Endodermal cell (in vitro differentiated cells): ENCODE results near the gene FAM174C. TPM values are rescaled to one million over a fixed set of nuclear protein-coding genes. Genes with fewer than 3 reads are reported as not detected.

Source experiments
- DNase-seq: peaks from one replicate; pipeline ENCODE4 v3.0.0-alpha.2; 2017
- H3K27ac ChIP-seq: 2 replicates; pipeline ENCODE4 v1.5.1; 2013; ENCODE audit warnings: mild to moderate bottlenecking, low read depth, low read length, moderate library complexity
- H3K27me3 ChIP-seq: 2 replicates; pipeline ENCODE4 v1.6.1; 2013; ENCODE audit warnings: mild to moderate bottlenecking, low read length, moderate library complexity; ENCODE audit not compliant: insufficient read depth, control insufficient read depth, poor library complexity, severe bottlenecking
- H3K36me3 ChIP-seq: 2 replicates; pipeline ENCODE4 v1.7.0; 2013; ENCODE audit warnings: mild to moderate bottlenecking, low read length, moderate library complexity; ENCODE audit not compliant: control insufficient read depth, insufficient read depth
- H3K4me1 ChIP-seq: one replicate; pipeline ENCODE4 v1.7.0; 2013; ENCODE audit warnings: low read length; ENCODE audit not compliant: control insufficient read depth, insufficient read depth
- H3K4me3 ChIP-seq: 2 replicates; pipeline ENCODE4 v1.5.1; 2013; ENCODE audit warnings: mild to moderate bottlenecking, low read length, moderate library complexity
- H3K9ac ChIP-seq: 2 replicates; pipeline ENCODE4 v1.6.1; 2013; ENCODE audit warnings: mild to moderate bottlenecking, low read length, moderate library complexity; ENCODE audit not compliant: poor library complexity, severe bottlenecking; ENCODE audit errors: extremely low read depth
- H3K9me3 ChIP-seq: 2 replicates; pipeline ENCODE4 v1.6.1; 2013; ENCODE audit warnings: mild to moderate bottlenecking, low read length, moderate library complexity; ENCODE audit not compliant: control insufficient read depth
- H3K27ac Mint-ChIP-seq: 2 replicates; pipeline ENCODE4 v1.8.0; 2020; ENCODE audit warnings: mixed read lengths
- H3K27me3 Mint-ChIP-seq: 2 replicates; pipeline ENCODE4 v1.8.0; 2021; ENCODE audit warnings: mild to moderate bottlenecking, mixed read lengths; ENCODE audit not compliant: insufficient read depth
- H3K36me3 Mint-ChIP-seq: 2 replicates; pipeline ENCODE4 v1.8.0; 2020; ENCODE audit warnings: low read depth, mixed read lengths
- H3K4me1 Mint-ChIP-seq: 2 replicates; pipeline ENCODE4 v1.8.0; 2020; ENCODE audit warnings: mixed read lengths
- H3K4me3 Mint-ChIP-seq: 2 replicates; pipeline ENCODE4 v1.8.0; 2020; ENCODE audit warnings: mild to moderate bottlenecking, moderate library complexity, mixed read lengths
- H3K9me3 Mint-ChIP-seq: 2 replicates; pipeline ENCODE4 v1.8.0; 2020; ENCODE audit warnings: mild to moderate bottlenecking, mixed read lengths
- CTCF ChIP-seq: fragments of 200-600 bp; sonication (generic); conservative IDR thresholded peaks from 2 replicates; pipeline ENCODE4 v1.5.0; 2021; ENCODE audit warnings: antibody characterized with exemption, mild to moderate bottlenecking
- WGBS, 2 experiments: methylation state at CpG; one replicate each; pipeline versions ENCODE4 v1.1.5 to v1.1.7; 2013; ENCODE audit warnings: missing lambda C conversion rate in 2 of 2, mixed read lengths in 1 of 2; ENCODE audit not compliant: insufficient coverage in 1 of 2, insufficient read length in 1 of 2; 5-methylcytosine and 5-hydroxymethylcytosine counted together
- total RNA-seq, 2 donors: library from RNA; stranded (reverse); fragmentation: NEBNext Ultra II Directional in 1 of 2; extraction: Animal tissue kit (Norgen Biotek cat#: 25700) in 1 of 2; gene quantifications; 2 replicates in 1 of 2; 3 replicates in 1 of 2; pipeline ENCODE4 v1.2.1, GENCODE V29; 2021

FAM174C gene
- total RNA-seq, 2 donors from 2014 or later, result 45.1 to 46.0 TPM

- Mint-ChIP-seq H3K36me3 (peaks cover 51% of the 10 kb centered on the region), H3K4me1 (peaks cover 11% of the 10 kb centered on the region), H3K4me3 (peak overlapping the region; percentile 19), H3K27me3 (no peaks in the 10 kb centered on the region), H3K27ac (peak overlapping the region; percentile 35), H3K9me3 (no peaks in the 10 kb centered on the region)
- Histone ChIP-seq H3K36me3 (peaks cover 59% of the 10 kb centered on the region), H3K27ac (peak overlapping the region; percentile 53), H3K4me1 (peaks cover 5% of the 10 kb centered on the region), H3K9me3 (no peaks in the 10 kb centered on the region), H3K9ac (peak overlapping the region; percentile 20), H3K4me3 (peak overlapping the region; percentile 40), H3K27me3 (no peaks in the 10 kb centered on the region)
- WGBS, 2 experiments, result 90 to 97% methylated on average over 11 to 23 of the region's 23 CpGs
- DNase-seq, result no peak
- TF ChIP-seq CTCF, result no peak
Measured at GRCh38 chr19:1253514-1254080, 21.7 kb upstream of the FAM174C start.

- Histone ChIP-seq H3K27ac (peak overlapping the region; percentile 2), H3K4me3 (no peak overlapping the region), H3K27me3 (no peaks in the 10 kb centered on the region), H3K9me3 (no peaks in the 10 kb centered on the region), H3K36me3 (peaks cover 63% of the 10 kb centered on the region), H3K4me1 (peaks cover 8% of the 10 kb centered on the region), H3K9ac (no peak overlapping the region)
- Mint-ChIP-seq H3K27me3 (no peaks in the 10 kb centered on the region), H3K27ac (no peak overlapping the region), H3K36me3 (peaks cover 53% of the 10 kb centered on the region), H3K9me3 (no peaks in the 10 kb centered on the region), H3K4me3 (no peak overlapping the region), H3K4me1 (peaks cover 13% of the 10 kb centered on the region)
- TF ChIP-seq CTCF, result no peak
- DNase-seq, result no peak
- WGBS, 2 experiments, result 97% methylated on average over 13 to 37 of the region's 37 CpGs
Measured at GRCh38 chr19:1254081-1254527, 21.2 kb upstream of the FAM174C start.

- TF ChIP-seq CTCF, result no peak
- Histone ChIP-seq H3K9ac (no peak overlapping the region), H3K9me3 (no peaks in the 10 kb centered on the region), H3K27ac (peak overlapping the region; percentile 22), H3K4me1 (peaks cover 8% of the 10 kb centered on the region), H3K4me3 (no peak overlapping the region), H3K36me3 (peaks cover 63% of the 10 kb centered on the region), H3K27me3 (no peaks in the 10 kb centered on the region)
- Mint-ChIP-seq H3K4me3 (no peak overlapping the region), H3K36me3 (peaks cover 53% of the 10 kb centered on the region), H3K27me3 (no peaks in the 10 kb centered on the region), H3K9me3 (no peaks in the 10 kb centered on the region), H3K27ac (peak overlapping the region; percentile 77), H3K4me1 (peaks cover 18% of the 10 kb centered on the region)
- DNase-seq, result no peak
- WGBS, 2 experiments, result 95% methylated on average over 19 to 20 of the region's 20 CpGs
Measured at GRCh38 chr19:1254530-1255185, 20.7 kb upstream of the FAM174C start.
